ENCODE measurements around the gene IL27RA.
"Not testable (repeated sequence)": the region's sequence is repeated elsewhere in the genome, so short reads cannot be mapped to it uniquely, and the experiment has no call there.

The IL27RA gene

GRCh38 chr19:14033946-14034345, 2.4 kb downstream of the IL27RA start:
- DNase-seq, result no peak

GRCh38 chr19:14035159-14035558, 3.6 kb downstream of the IL27RA start:
- peak; percentile 25 for DNase-seq

DNA sequence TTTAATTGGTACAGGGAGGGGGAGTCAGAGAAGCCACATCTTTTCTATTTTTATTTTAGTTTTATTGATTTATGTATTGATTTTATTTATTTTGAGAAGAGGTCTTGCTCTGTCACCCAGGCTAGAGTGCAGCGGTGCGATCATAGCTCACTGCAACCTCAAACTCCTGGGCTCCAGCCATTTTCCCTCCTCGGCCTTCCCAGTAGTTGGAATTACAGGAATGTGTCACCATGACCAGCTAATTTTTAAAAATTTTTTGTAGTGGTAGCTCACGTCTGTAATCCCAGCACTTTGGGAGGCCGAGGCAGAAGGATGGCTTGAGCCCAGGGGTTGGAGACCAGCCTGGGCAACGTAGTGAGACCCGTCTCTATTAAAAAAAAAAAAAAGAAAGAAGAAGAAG, 4.1 kb downstream of the IL27RA start:
- DNase-seq, result peak; percentile 61

GRCh38 chr19:14039181-14039580, 7.6 kb downstream of the IL27RA start:
- DNase-seq, result no peak

DNA sequence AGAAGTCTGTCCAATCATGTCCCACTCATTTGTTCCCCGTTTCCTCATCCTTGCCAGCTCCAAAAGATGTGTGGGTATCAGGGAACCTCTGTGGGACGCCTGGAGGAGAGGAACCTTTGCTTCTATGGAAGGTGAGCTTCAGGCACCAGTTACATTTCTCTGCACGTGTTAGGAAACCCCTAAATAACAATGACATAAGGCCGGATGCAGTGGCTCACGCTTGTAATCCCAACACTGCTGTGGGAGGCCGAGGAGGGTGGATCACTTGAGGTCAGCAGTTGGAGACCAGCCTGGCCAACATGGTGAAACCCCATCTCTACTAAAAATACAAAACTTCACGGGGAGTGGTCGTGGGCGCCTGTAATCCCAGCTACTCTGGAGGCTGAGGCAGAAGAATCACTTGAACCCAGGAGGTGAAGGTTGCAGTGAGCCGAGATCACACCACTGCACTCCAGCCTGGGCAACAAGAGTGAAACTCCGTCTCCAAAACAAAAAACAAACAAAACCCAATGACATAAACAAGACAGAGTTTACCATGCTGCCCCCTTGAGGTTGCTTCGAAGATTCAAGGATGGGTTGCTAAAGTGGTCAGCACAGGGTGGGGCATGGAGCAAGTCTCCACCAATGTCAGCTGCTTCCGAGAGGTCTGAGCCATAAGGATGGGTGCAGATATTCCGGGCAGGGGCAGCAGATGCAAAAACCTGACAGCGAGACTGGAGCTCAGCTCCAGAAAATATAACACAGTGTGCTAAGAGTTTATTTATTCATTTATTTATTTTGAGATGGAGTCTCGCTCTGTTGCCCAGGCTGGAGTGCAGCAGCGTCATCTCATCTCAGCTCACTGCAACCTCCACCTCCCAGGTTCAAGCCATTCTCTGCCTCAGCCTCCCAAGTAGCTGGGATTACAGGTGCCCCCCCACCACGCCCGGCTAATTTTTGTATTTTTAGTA, 11.4 kb downstream of the IL27RA start:
- DNase-seq, result peak; percentile 52

DNA sequence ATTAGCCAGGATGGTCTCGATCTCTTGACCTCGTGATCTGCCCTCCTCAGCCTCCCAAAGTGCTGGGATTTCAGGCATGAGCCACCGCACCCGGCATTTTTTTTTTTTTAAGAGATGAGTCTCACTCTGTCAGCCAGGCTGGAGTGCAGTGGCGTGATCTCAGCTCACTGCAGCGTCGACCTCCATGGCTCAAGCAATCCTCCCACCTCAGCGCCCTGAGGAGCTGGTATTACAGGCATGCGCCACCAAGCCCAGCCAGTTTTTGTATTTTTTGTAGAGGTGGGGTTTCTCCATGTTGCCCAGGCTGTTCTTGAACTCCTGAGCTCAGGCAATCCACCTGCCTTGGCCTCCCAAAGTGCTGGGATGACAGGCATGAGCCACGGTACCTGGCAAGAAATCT, 16.3 kb downstream of the IL27RA start:
- not testable (repeated sequence) for DNase-seq

GRCh38 chr19:14048443-14049153, 17.0 kb downstream of the IL27RA start:
- DNase-seq, result peak; percentile 44

- DNase-seq, result no peak
These were observed 18.9 kb downstream of the IL27RA start for GRCh38 chr19:14050512-14050911.

GRCh38 chr19:14050961-14051360, 19.4 kb downstream of the IL27RA start:
- DNase-seq, result not testable (repeated sequence)

DNA sequence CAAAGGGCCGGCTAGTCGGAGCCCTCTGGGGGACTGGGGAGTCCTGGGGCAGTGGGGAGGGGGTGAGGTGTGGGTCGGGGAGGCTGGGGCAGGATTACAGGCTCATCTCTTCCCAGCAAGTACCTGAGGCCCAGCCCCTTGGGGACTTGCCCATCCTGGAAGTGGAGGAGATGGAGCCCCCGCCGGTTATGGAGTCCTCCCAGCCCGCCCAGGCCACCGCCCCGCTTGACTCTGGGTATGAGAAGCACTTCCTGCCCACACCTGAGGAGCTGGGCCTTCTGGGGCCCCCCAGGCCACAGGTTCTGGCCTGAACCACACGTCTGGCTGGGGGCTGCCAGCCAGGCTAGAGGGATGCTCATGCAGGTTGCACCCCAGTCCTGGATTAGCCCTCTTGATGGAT, 20.4 kb downstream of the IL27RA start:
- DNase-seq, result no peak

- DNase-seq, result no peak
These were observed 20.9 kb downstream of the IL27RA start for GRCh38 chr19:14052470-14052869.

- no peak for DNase-seq
These were observed 21.5 kb downstream of the IL27RA start for GRCh38 chr19:14053032-14053431.

DNA sequence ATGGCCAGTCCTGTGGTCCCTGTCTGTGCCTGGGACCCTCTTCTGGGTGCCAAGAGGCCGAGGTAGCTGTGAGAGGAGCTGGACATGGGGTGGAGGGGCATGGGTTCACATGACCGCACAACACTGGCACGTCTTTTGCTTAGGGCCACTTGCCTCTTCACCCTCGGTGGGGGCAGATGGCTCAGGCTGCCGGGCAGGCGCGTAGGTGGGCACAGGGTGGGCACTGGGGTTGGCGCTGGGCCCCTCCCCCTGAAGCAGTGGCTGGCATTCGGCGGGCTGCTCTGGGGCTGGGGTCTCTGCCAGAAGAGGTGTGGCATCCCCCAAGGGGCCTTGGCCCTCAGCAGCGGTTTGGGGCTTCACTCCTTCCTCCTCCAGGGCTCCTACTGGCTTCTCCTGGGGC, 21.9 kb downstream of the IL27RA start:
- DNase-seq, result no peak

- no peak for DNase-seq
These were observed 22.5 kb downstream of the IL27RA start for GRCh38 chr19:14054099-14054498.

DNA sequence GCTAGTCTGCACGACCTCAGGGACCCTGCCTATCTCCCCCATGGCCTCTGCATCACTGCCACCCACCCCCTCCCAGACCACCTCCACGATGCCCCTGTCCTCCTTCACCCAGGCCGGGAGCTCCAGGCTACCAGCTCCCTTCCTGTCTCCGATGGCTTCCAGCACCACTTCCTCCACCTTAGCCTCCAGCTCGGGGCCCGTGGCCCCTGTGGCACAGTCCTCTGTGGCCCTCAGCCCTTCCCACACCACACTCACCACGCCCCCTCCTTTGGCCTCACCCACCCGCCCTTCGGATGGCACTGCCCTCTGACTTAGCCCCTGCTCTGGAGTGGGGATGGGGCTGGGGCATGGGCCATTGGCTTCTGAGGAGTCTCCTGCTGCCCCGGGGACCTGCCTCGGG, 23.2 kb downstream of the IL27RA start:
- no peak for DNase-seq

DNA sequence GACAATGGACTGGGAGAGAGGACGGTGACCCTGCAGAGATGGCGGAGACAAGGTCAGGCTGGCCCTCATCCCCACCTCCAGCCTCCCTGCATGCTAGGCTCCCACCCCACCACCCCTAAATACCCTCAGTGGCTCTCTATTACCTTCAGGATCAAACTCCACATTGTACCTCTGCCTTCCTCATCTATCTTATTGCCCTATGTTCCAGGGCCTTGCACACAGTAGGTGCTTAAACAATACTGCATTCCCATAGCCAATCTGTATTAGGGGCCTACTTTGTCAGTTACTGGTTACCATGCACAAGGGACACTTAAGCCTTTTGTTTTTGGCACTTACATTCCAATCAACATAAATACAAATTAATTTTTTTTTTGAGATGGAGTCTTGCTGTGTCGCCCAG, 23.8 kb downstream of the IL27RA start:
- DNase-seq, result no peak

- DNase-seq, result no peak
These were observed 24.6 kb downstream of the IL27RA start for GRCh38 chr19:14056069-14056666.

DNA sequence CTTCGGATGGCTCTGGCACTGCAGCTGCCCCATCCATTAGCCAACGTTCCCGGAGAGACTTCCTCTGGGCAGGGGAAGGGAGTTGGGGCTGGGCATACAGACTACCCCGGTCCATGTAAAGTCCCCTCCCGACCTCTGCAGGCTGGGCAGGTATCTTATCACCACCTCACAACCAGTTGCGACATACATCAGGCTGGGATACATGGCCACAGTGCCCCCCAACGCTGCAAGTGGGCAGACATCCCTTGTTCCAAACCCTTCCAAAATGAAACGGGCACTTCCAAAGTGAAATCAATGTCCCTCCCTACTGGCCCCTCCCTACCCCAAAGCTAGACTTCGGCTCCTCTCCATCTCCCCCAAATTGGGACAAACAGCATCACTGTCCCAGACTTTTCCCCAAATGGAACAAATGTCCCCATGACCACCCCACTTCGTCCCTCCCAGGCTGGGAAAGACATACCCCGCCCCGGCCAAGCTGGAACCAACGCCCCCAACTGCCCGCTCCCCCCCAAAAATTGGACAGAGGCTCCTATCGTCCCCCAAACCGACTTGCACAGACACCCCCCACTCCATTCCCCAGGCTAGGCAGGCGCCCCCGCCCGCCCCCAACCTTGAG, 25.3 kb downstream of the IL27RA start:
- DNase-seq, result no peak

DNA sequence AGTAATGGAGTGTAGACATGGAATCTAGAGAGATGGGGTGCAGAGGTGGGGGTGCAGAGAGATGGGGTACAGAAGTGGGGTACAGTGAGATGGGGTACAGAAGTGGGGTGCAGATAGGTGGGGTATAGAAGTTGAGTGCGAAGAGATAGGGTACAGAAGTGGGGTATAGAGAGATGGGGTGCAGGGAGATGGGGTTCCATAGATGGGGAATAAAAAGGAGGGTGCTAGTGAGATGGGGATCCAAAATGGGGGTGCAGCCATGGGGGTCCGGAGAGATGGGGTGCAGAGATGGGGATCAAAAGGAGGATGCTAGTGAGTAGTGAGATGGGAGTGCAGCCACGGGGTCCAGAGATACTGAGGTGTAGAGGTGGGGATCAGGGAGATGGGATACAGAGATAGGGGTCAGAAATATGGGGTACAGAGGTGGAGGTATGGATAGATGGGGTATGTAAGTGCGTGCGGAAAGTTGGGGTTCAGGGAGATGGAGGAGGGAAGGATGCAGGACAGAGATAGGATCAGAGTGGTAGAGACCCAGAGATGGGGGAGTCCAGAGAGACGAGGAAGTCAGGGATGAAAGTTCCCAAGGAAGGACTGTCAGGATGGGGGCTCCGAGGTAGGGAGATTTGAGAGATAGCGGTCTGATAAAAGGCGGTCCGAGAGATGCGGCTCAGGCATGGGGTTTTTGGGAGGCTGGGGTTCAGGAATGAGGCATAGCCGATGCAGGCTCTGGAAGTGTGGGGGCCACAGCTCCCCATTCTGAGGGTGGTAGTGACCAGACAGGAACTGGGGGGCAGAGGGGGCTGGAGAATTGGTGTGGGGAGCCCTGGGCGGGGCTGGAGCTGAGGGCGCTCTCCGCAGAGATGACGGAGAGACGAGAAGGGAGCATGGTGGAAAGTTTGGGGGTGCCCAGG, 26.9 kb downstream of the IL27RA start:
- DNase-seq, result no peak

- no peak for DNase-seq
These were observed 27.5 kb downstream of the IL27RA start for GRCh38 chr19:14059093-14059480.

DNA sequence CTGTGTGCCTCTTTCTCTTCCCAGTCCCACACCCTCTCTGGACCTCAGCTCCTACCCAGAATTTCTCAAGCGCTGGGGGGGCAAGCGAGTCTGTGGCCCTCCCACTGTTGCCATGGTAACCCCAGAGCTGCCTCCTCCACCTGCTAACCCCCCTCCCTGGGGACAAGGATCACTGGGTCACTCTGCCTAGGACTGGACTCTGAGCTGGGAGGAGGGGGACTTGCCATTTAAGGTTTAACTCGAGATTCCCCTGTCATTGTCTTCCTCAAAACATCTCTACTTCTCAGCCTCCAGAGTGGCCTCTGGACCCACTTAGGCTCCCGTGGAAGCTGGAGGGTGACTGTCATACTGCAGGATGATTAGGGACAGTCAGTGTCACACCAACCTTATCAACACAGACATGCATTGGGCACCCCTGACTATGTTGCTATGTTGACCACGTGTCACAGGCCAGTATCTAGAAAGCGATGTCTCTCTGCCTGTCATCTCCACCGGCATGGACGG, 28.1 kb downstream of the IL27RA start:
- no peak for DNase-seq

Measured in EL (cell line).